HEK293 (cell line): ENCODE measurements around the gene SRP72.

ENCODE experiments used
- CTCF ChIA-PET: fragments of 350-600 bp; formaldehyde crosslinking; extraction: SDS; loops from one replicate; lab custom pipeline; 2021; ENCODE audit warnings: antibody characterized with exemption; lab: Yijun Ruan, JAX
- POLR2A ChIA-PET: fragments of 300-600 bp; formaldehyde crosslinking; extraction: SDS; loops from one replicate; lab custom pipeline; 2020; ENCODE audit warnings: antibody characterized with exemption, inconsistent platforms; lab: Yijun Ruan, JAX
- H3K27ac ChIP-seq: fragments of 200-500 bp; sonication (Bioruptor generic); 2 replicates; pipeline ENCODE4 v1.5.1; 2014; ENCODE audit warnings: low read depth, low read length, control low read depth, inconsistent platforms; ENCODE audit errors: extremely low read depth
- H3K36me3 ChIP-seq, 2 experiments: fragments of 200-500 bp in 1 of 2; sonication (Bioruptor generic) in 1 of 2; 1 replicate in 1 of 2; 2 replicates in 1 of 2; pipeline ENCODE4 v1.5.1; 2014 to 2017; ENCODE audit warnings: inconsistent platforms in 2 of 2, low read length in 2 of 2; ENCODE audit not compliant: control insufficient read depth in 2 of 2, insufficient read depth in 1 of 2
- H3K4me1 ChIP-seq: fragments of 200-500 bp; sonication (Bioruptor generic); 2 replicates; pipeline ENCODE4 v1.5.1; 2014; ENCODE audit warnings: mild to moderate bottlenecking, low read length, inconsistent platforms; ENCODE audit not compliant: control insufficient read depth, insufficient read depth
- H3K4me3 ChIP-seq: 2 replicates; pipeline ENCODE4 v1.5.1; 2011; ENCODE audit warnings: low read depth, mild to moderate bottlenecking, control low read depth, low read length, moderate library complexity
- H3K9me3 ChIP-seq: fragments of 200-500 bp; sonication (Bioruptor generic); 2 replicates; pipeline ENCODE4 v1.5.1; 2014; ENCODE audit warnings: low read depth, low read length, inconsistent platforms; ENCODE audit not compliant: control insufficient read depth, insufficient read depth
- HOXA7 ChIP-seq: sonication (generic); formaldehyde crosslinking; IDR thresholded peaks from 2 replicates; pipeline ENCODE4 v1.8.1; 2022; ENCODE audit warnings: missing genetic modification reagents, borderline replicate concordance
- IKZF3 ChIP-seq: fragments of 450-650 bp; IDR thresholded peaks from 2 replicates; pipeline ENCODE4 v1.5.0; 2018; ENCODE audit warnings: missing biosample characterization, mild to moderate bottlenecking, missing genetic modification characterization, moderate library complexity
- MEIS1 ChIP-seq: sonication (generic); formaldehyde crosslinking; IDR thresholded peaks from 2 replicates; pipeline ENCODE4 v1.8.1; 2022; ENCODE audit warnings: missing genetic modification reagents, mild to moderate bottlenecking, borderline replicate concordance
- ZBTB44 ChIP-seq: fragments of 450-650 bp; IDR thresholded peaks from 2 replicates; pipeline ENCODE4 v1.5.1; 2018; ENCODE audit warnings: missing biosample characterization, mild to moderate bottlenecking, missing genetic modification characterization
- ZBTB6 ChIP-seq: fragments of 450-650 bp; formaldehyde crosslinking; IDR thresholded peaks from 2 replicates; pipeline ENCODE4 v1.5.1; 2017; ENCODE audit warnings: missing biosample characterization, missing genetic modification characterization
- ZBTB8A ChIP-seq: fragments of 450-650 bp; formaldehyde crosslinking; IDR thresholded peaks from 2 replicates; pipeline ENCODE4 v1.5.1; 2016; ENCODE audit warnings: missing biosample characterization, missing genetic modification characterization
- ZNF132 ChIP-seq: fragments of 450-650 bp; formaldehyde crosslinking; IDR thresholded peaks from 2 replicates; pipeline ENCODE4 v1.5.1; 2017; ENCODE audit warnings: missing biosample characterization, missing genetic modification characterization, borderline replicate concordance
- ZNF214 ChIP-seq: fragments of 450-650 bp; formaldehyde crosslinking; IDR thresholded peaks from 2 replicates; pipeline ENCODE4 v1.5.1; 2017; ENCODE audit warnings: missing biosample characterization, mild to moderate bottlenecking, missing genetic modification characterization, borderline replicate concordance
- ZNF26 ChIP-seq: fragments of 450-650 bp; formaldehyde crosslinking; IDR thresholded peaks from 2 replicates; pipeline ENCODE4 v1.5.1; 2016; ENCODE audit warnings: missing biosample characterization, missing genetic modification characterization
- ZNF302 ChIP-seq: fragments of 450-650 bp; formaldehyde crosslinking; IDR thresholded peaks from 2 replicates; pipeline ENCODE4 v1.5.1; 2016; ENCODE audit warnings: missing biosample characterization, missing genetic modification characterization, low read depth
- ZNF350 ChIP-seq: fragments of 450-650 bp; formaldehyde crosslinking; IDR thresholded peaks from 2 replicates; pipeline ENCODE4 v1.5.0; 2017; ENCODE audit warnings: missing biosample characterization, mild to moderate bottlenecking, missing genetic modification characterization
- ZNF37A ChIP-seq: fragments of 450-650 bp; IDR thresholded peaks from 2 replicates; pipeline ENCODE4 v1.5.1; 2018; ENCODE audit warnings: missing biosample characterization, missing genetic modification characterization
- ZNF433 ChIP-seq: fragments of 450-650 bp; formaldehyde crosslinking; IDR thresholded peaks from 2 replicates; pipeline ENCODE4 v1.5.1; 2016; ENCODE audit warnings: missing biosample characterization, missing genetic modification characterization, low read depth
- ZNF488 ChIP-seq: fragments of 450-650 bp; formaldehyde crosslinking; IDR thresholded peaks from 2 replicates; pipeline ENCODE4 v1.5.1; 2016; ENCODE audit warnings: missing biosample characterization, missing genetic modification characterization
- ZNF548 ChIP-seq: fragments of 450-650 bp; formaldehyde crosslinking; IDR thresholded peaks from 2 replicates; pipeline ENCODE4 v1.5.1; 2016; ENCODE audit warnings: missing biosample characterization, missing genetic modification characterization
- ZNF585B ChIP-seq: fragments of 450-650 bp; formaldehyde crosslinking; IDR thresholded peaks from 2 replicates; pipeline ENCODE4 v1.5.1; 2016; ENCODE audit warnings: missing biosample characterization, missing genetic modification characterization
- ZNF776 ChIP-seq: fragments of 450-650 bp; formaldehyde crosslinking; IDR thresholded peaks from 2 replicates; pipeline ENCODE4 v1.5.0; 2017; ENCODE audit warnings: missing biosample characterization, missing genetic modification characterization, borderline replicate concordance
- ZNF837 ChIP-seq: fragments of 450-650 bp; formaldehyde crosslinking; IDR thresholded peaks from 2 replicates; pipeline ENCODE4 v1.5.1; 2016; ENCODE audit warnings: missing biosample characterization, missing genetic modification characterization
- ZSCAN18 ChIP-seq: fragments of 450-650 bp; formaldehyde crosslinking; IDR thresholded peaks from 2 replicates; pipeline ENCODE4 v1.5.1; 2016; ENCODE audit warnings: missing biosample characterization, missing genetic modification characterization
- ZSCAN23 ChIP-seq: fragments of 450-650 bp; formaldehyde crosslinking; IDR thresholded peaks from 2 replicates; pipeline ENCODE4 v1.5.1; 2016; ENCODE audit warnings: missing biosample characterization, missing genetic modification characterization

Gene SRP72

GRCh38 chr4:56550642-56551041 is 83.2 kb downstream of the SRP72 start:
- TF ChIP-seq ZSCAN18 (tag by site-specific recombination) (no peak), ZNF548 (tag by site-specific recombination) (no peak), ZNF776 (tag by site-specific recombination) (no peak), ZBTB6 (no peak), MEIS1 (CRISPR knock-in tag) (no peak), ZNF837 (tag by site-specific recombination) (no peak), ZNF37A (tag by site-specific recombination) (no peak), ZNF585B (no peak), ZNF488 (tag by site-specific recombination) (no peak), ZNF26 (no peak), ZNF132 (tag by site-specific recombination) (no peak), ZNF302 (no peak), IKZF3 (no peak), ZBTB8A (tag by site-specific recombination) (no peak), ZNF350 (no peak), HOXA7 (CRISPR knock-in tag) (no peak)
- Histone ChIP-seq H3K27ac (no peak overlapping the region), H3K4me3 (no peak overlapping the region), H3K9me3 (no peaks in the 10 kb centered on the region), H3K36me3 (no peaks in the 10 kb centered on the region), H3K4me1 (no peaks in the 10 kb centered on the region)
- POLR2A ChIA-PET: no interaction called here
- CTCF ChIA-PET: no interaction called here

- H3K36me3 ChIP-seq: no peaks in the 10 kb centered on the region
- H3K9me3 ChIP-seq: no peaks in the 10 kb centered on the region
- no peaks in the 10 kb centered on the region for H3K4me1 ChIP-seq
- no peak overlapping the region for H3K27ac ChIP-seq
- TF ChIP-seq ZSCAN23 (tag by site-specific recombination) (no peak), ZNF214 (no peak)
- no peak overlapping the region for H3K4me3 ChIP-seq
- POLR2A ChIA-PET: no interaction called here
- CTCF ChIA-PET: no interaction called here
These were observed 84.1 kb downstream of the SRP72 start for GRCh38 chr4:56551516-56551915.

GRCh38 chr4:56552273-56552672 is 84.9 kb downstream of the SRP72 start:
- no peak for TF ChIP-seq ZBTB44 (tag by site-specific recombination)
- TF ChIP-seq ZNF433 (tag by site-specific recombination): no peak
- no peaks in the 10 kb centered on the region for H3K36me3 ChIP-seq
- ChIA-PET POLR2A (no interaction called here), CTCF (no interaction called here)
- H3K4me3 ChIP-seq: no peak overlapping the region
- no peak overlapping the region for H3K27ac ChIP-seq
- H3K9me3 ChIP-seq: no peaks in the 10 kb centered on the region
- no peaks in the 10 kb centered on the region for H3K4me1 ChIP-seq
